ENCODE measurements around the gene TMEM131. TPM values are rescaled to one million over a fixed set of nuclear protein-coding genes. Genes with fewer than 3 reads are reported as not detected.
A peak's percentile ranks its signal among the peaks of the same experiment; 100 is the strongest.

Gene TMEM131
- total and polyA plus RNA-seq, 7 experiments from 2014 or later = 10.6 to 46.4 (median 40.5) TPM

DNA sequence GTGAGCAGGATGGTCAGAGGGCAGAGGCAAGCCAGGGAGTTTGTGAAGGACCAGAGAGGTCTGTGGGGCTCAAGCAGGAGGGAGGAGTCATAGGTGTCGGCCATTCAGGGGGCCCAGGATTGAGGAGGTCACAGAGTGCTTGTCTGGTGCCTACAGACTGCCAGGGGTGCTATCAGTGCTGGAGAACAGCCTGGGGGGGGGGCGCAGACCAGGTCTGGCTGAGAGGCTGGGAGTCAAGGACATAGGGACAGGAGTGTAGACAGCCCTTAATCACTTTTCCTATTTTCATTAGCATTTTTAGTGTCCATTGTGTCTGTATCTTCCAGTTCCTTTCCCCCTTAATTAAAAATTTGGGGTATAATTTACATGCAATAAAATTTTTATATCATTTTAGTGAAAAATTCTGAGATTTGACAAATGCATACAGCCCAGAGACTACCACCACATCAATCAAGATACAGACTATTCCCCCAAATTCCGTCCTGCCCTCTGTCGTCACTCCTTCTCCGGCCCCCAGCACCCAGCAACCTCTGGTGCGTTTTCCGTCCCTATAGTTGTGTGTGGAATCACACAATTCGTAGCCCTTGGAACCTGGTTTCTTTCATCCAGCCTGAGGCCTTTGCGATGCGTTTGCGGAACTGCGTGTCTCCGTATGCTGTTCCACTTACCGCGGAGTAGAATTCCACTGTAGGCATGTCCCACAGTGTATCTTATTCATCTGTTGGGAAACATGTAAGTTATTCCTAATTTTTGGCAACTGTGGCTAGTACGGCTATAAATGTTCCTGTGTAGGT is 276.2 kb downstream of the TMEM131 start:
- peaks cover 72 to 80% of the 10 kb centered on the region in 2 donors for H3K4me1 ChIP-seq (ENCODE audit: control insufficient read depth in 2 of 2, insufficient read depth in 2 of 2, low read length in 2 of 2)
- no peak for ATAC-seq
- peak overlapping the region; percentile 86 to 100 (median 94) for H3K4me3 Mint-ChIP-seq
- H3K27ac ChIP-seq (ENCODE audit: low read depth, low read length) = peak overlapping the region; percentile 95
- DNase-seq = no peak
- H3K9me3 Mint-ChIP-seq = no peaks in the 10 kb centered on the region
- peaks cover 9 to 51% (median 11%) of the 10 kb centered on the region in 3 experiments for H3K36me3 ChIP-seq (ENCODE audit: control insufficient read depth in 2 of 3, insufficient read depth in 3 of 3, low read length in 3 of 3)
- POLR2A ChIA-PET = interaction anchor here (0.6 to 2.9 kb wide), 10 partner anchors 8 to 1718 kb away, joined by 3 to 18 read pairs (median 6); partner anchors contain the start of gene COX5B
- CTCF ChIA-PET = interaction anchor here (1.0 to 2.1 kb wide), 2 partner anchors 10 to 20 kb away, joined by 4 to 16 read pairs; no protein-coding TSS in a partner anchor
- no peaks in the 10 kb centered on the region for H3K27me3 ChIP-seq (ENCODE audit: control insufficient read depth in 2 of 2, insufficient read depth in 2 of 2, low read length in 2 of 2)
- no peaks in the 10 kb centered on the region for H3K27me3 Mint-ChIP-seq
- H3K9me3 ChIP-seq (ENCODE audit: control insufficient read depth in 2 of 3, low read length in 3 of 3) = no peaks in the 10 kb centered on the region
- peak overlapping the region; percentile 89 to 100 (median 97) for H3K27ac Mint-ChIP-seq
- peak overlapping the region; percentile 68 for H3K4me3 ChIP-seq (ENCODE audit: low read length)
- peaks cover 3 to 70% (median 31%) of the 10 kb centered on the region in 5 donors for H3K36me3 Mint-ChIP-seq
- intact Hi-C loops (cut with micrococcal nuclease) = loop anchor here (2.0 to 10.0 kb wide), 3 partner anchors 745 to 1617 kb away; partner anchors contain the start of genes EIF5B (in 1 of the 2) and TXNDC9 (in 1 of the 2)
- peaks cover 60 to 90% (median 76%) of the 10 kb centered on the region in 7 donors for H3K4me1 Mint-ChIP-seq

- DNase-seq = peak in 1 of 9 donors; percentile 49
- Mint-ChIP-seq H3K4me1 (peaks cover 61 to 90% (median 76%) of the 10 kb centered on the region in 7 donors), H3K9me3 (no peaks in the 10 kb centered on the region), H3K36me3 (peaks cover 3 to 74% (median 29%) of the 10 kb centered on the region in 5 donors), H3K4me3 (peak overlapping the region; percentile 86 to 100 (median 94)), H3K27me3 (no peaks in the 10 kb centered on the region), H3K27ac (peak overlapping the region; percentile 89 to 100 (median 97))
- Histone ChIP-seq H3K27ac (ENCODE audit: low read depth, low read length) (peak overlapping the region; percentile 95), H3K4me3 (ENCODE audit: low read length) (peak overlapping the region; percentile 68), H3K27me3 (ENCODE audit: control insufficient read depth in 2 of 2, insufficient read depth in 2 of 2, low read length in 2 of 2) (no peaks in the 10 kb centered on the region), H3K4me1 (ENCODE audit: control insufficient read depth in 2 of 2, insufficient read depth in 2 of 2, low read length in 2 of 2) (peaks cover 72 to 80% of the 10 kb centered on the region in 2 donors), H3K9me3 (ENCODE audit: control insufficient read depth in 2 of 3, low read length in 3 of 3) (no peaks in the 10 kb centered on the region), H3K36me3 (ENCODE audit: control insufficient read depth in 2 of 3, insufficient read depth in 3 of 3, low read length in 3 of 3) (peaks cover 6 to 48% (median 9%) of the 10 kb centered on the region in 3 experiments)
- peak; percentile 33 for ATAC-seq
- intact Hi-C loops (cut with micrococcal nuclease) = loop anchor here (1.0 to 10.0 kb wide), 4 partner anchors 9 to 1618 kb away; partner anchors contain the start of genes EIF5B (in 1 of the 2) and TXNDC9 (in 1 of the 2)
- ChIA-PET CTCF (interaction anchor here (1.0 to 2.1 kb wide), 5 partner anchors 10 to 29 kb away, joined by 4 to 16 read pairs (median 5); no protein-coding TSS in a partner anchor), POLR2A (interaction anchor here (0.6 to 2.9 kb wide), 14 partner anchors 9 to 1719 kb away, joined by 3 to 18 read pairs (median 4); partner anchors contain the start of genes ACTR1B and COX5B)
Measured at GRCh38 chr2:97718942-97719341, 276.8 kb downstream of the TMEM131 start.

GRCh38 chr2:97718051-97718882 is 277.5 kb downstream of the TMEM131 start:
- H3K27ac ChIP-seq (ENCODE audit: low read depth, low read length) = peak overlapping the region; percentile 95
- intact Hi-C loops (cut with micrococcal nuclease) = loop anchor here (1.0 to 10.0 kb wide), 4 partner anchors 8 to 1619 kb away; partner anchors contain the start of genes EIF5B (in 1 of the 2) and TXNDC9 (in 1 of the 2)
- ATAC-seq (peak; percentile 87), DNase-seq (peak in 8 of 9 donors; percentile 66 to 74 (median 69))
- H3K4me1 ChIP-seq (ENCODE audit: control insufficient read depth in 2 of 2, insufficient read depth in 2 of 2, low read length in 2 of 2) = peaks cover 73 to 77% of the 10 kb centered on the region in 2 donors
- H3K27ac Mint-ChIP-seq = peak overlapping the region; percentile 89 to 100 (median 97)
- peaks cover 3 to 72% (median 29%) of the 10 kb centered on the region in 5 donors for H3K36me3 Mint-ChIP-seq
- H3K9me3 ChIP-seq (ENCODE audit: control insufficient read depth in 2 of 3, low read length in 3 of 3) = no peaks in the 10 kb centered on the region
- no peaks in the 10 kb centered on the region for H3K27me3 Mint-ChIP-seq
- peaks cover 64 to 91% (median 75%) of the 10 kb centered on the region in 7 donors for H3K4me1 Mint-ChIP-seq
- H3K27me3 ChIP-seq (ENCODE audit: control insufficient read depth in 2 of 2, insufficient read depth in 2 of 2, low read length in 2 of 2) = no peaks in the 10 kb centered on the region
- ChIA-PET POLR2A (interaction anchor here (0.6 to 2.9 kb wide), 14 partner anchors 9 to 1720 kb away, joined by 3 to 18 read pairs (median 4); partner anchors contain the start of genes ACTR1B and COX5B), CTCF (interaction anchor here (0.9 to 2.1 kb wide), 6 partner anchors 8 to 30 kb away, joined by 4 to 16 read pairs (median 5); no protein-coding TSS in a partner anchor)
- H3K9me3 Mint-ChIP-seq = no peaks in the 10 kb centered on the region
- H3K36me3 ChIP-seq (ENCODE audit: control insufficient read depth in 2 of 3, insufficient read depth in 3 of 3, low read length in 3 of 3) = peaks cover 0 to 44% (median 9%) of the 10 kb centered on the region in 3 experiments
- peak overlapping the region; percentile 86 to 100 (median 94) for H3K4me3 Mint-ChIP-seq
- peak overlapping the region; percentile 68 for H3K4me3 ChIP-seq (ENCODE audit: low read length)

DNA sequence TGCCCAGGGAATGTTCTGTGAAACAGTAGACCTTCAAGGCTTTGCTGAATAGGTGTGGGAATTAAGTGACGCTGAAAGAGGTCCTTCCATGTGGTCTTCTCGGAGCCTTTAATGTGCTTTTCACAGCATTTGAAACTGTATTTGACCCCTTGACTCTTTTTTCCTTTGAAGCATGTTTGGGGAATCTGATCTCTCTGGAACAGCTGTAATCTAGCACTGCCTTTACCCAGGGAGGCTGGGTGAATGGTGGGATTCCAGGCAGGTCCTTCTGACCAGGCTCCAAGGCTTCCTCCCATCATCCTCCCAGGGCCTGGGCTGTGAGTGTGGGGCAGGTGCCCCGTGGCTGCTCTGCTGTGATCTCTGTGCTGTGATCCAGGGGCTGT is 278.1 kb downstream of the TMEM131 start:
- Histone ChIP-seq H3K36me3 (ENCODE audit: control insufficient read depth in 2 of 3, insufficient read depth in 3 of 3, low read length in 3 of 3) (peaks cover 0 to 38% (median 6%) of the 10 kb centered on the region in 3 experiments), H3K27ac (ENCODE audit: low read depth, low read length) (peak overlapping the region; percentile 95), H3K4me3 (ENCODE audit: low read length) (peak overlapping the region; percentile 68), H3K27me3 (ENCODE audit: control insufficient read depth in 2 of 2, insufficient read depth in 2 of 2, low read length in 2 of 2) (no peaks in the 10 kb centered on the region), H3K9me3 (ENCODE audit: control insufficient read depth in 2 of 3, low read length in 3 of 3) (no peaks in the 10 kb centered on the region), H3K4me1 (ENCODE audit: control insufficient read depth in 2 of 2, insufficient read depth in 2 of 2, low read length in 2 of 2) (peaks cover 73 to 77% of the 10 kb centered on the region in 2 donors)
- peak in 1 of 9 donors; percentile 5 for DNase-seq
- Mint-ChIP-seq H3K4me3 (peak overlapping the region; percentile 86 to 100 (median 94)), H3K4me1 (peaks cover 67 to 91% (median 74%) of the 10 kb centered on the region in 7 donors), H3K27me3 (no peaks in the 10 kb centered on the region), H3K9me3 (no peaks in the 10 kb centered on the region), H3K36me3 (peaks cover 3 to 67% (median 26%) of the 10 kb centered on the region in 5 donors), H3K27ac (peak overlapping the region; percentile 89 to 100 (median 97))
- ATAC-seq = no peak
- CTCF ChIA-PET = interaction anchor here (0.9 to 2.1 kb wide), 4 partner anchors 8 to 17 kb away, joined by 5 to 16 read pairs (median 6); no protein-coding TSS in a partner anchor
- intact Hi-C loops (cut with micrococcal nuclease) = loop anchor here (10.0 kb wide), 2 partner anchors 747 to 767 kb away; no protein-coding TSS in a partner anchor
- POLR2A ChIA-PET = interaction anchor here (1.3 to 2.9 kb wide), 3 partner anchors 8 to 71 kb away, joined by 3 to 18 read pairs (median 8); partner anchors contain the start of gene COX5B

GRCh38 chr2:97716695-97717612 is 278.8 kb downstream of the TMEM131 start:
- Histone ChIP-seq H3K9me3 (ENCODE audit: control insufficient read depth in 2 of 3, low read length in 3 of 3) (no peaks in the 10 kb centered on the region), H3K27ac (ENCODE audit: low read depth, low read length) (peak overlapping the region; percentile 95), H3K4me3 (ENCODE audit: low read length) (peak overlapping the region; percentile 94), H3K4me1 (ENCODE audit: control insufficient read depth in 2 of 2, insufficient read depth in 2 of 2, low read length in 2 of 2) (peaks cover 70 to 77% of the 10 kb centered on the region in 2 donors), H3K27me3 (ENCODE audit: control insufficient read depth in 2 of 2, insufficient read depth in 2 of 2, low read length in 2 of 2) (no peaks in the 10 kb centered on the region), H3K36me3 (ENCODE audit: control insufficient read depth in 2 of 3, insufficient read depth in 3 of 3, low read length in 3 of 3) (peaks cover 0 to 33% (median 5%) of the 10 kb centered on the region in 3 experiments)
- Mint-ChIP-seq H3K4me1 (peaks cover 71 to 91% (median 76%) of the 10 kb centered on the region in 7 donors), H3K36me3 (peaks cover 3 to 62% (median 21%) of the 10 kb centered on the region in 5 donors), H3K9me3 (no peaks in the 10 kb centered on the region), H3K27ac (peak overlapping the region; percentile 93 to 100 (median 98)), H3K4me3 (peak overlapping the region; percentile 86 to 100 (median 94)), H3K27me3 (no peaks in the 10 kb centered on the region)
- ChIA-PET POLR2A (interaction anchor here (1.0 to 2.9 kb wide), 3 partner anchors 24 to 71 kb away, joined by 3 to 18 read pairs (median 3); partner anchors contain the start of gene COX5B), CTCF (interaction anchor here (0.5 to 2.1 kb wide), 4 partner anchors 8 to 745 kb away, joined by 3 to 16 read pairs (median 6); no protein-coding TSS in a partner anchor)
- ATAC-seq (no peak), DNase-seq (peak in 1 of 9 donors; percentile 7)
- intact Hi-C loops (cut with micrococcal nuclease) = loop anchor here (10.0 kb wide), 2 partner anchors 748 to 768 kb away; no protein-coding TSS in a partner anchor

Data from naive thymus-derived CD4-positive, alpha-beta T cell (primary cell).